NOMO-1 (cell line): ENCODE measurements around the gene ANTXR2.
"Not testable (repeated sequence)": the region's sequence is repeated elsewhere in the genome, so short reads cannot be mapped to it uniquely, and the experiment has no call there.

Experiments used
- DNase-seq, 2 experiments: peaks; one replicate each; lab custom pipeline; 2025; ENCODE audit not compliant: unreplicated experiment in 2 of 2; lab: John Stamatoyannopoulos, UW

The ANTXR2 gene

DNA sequence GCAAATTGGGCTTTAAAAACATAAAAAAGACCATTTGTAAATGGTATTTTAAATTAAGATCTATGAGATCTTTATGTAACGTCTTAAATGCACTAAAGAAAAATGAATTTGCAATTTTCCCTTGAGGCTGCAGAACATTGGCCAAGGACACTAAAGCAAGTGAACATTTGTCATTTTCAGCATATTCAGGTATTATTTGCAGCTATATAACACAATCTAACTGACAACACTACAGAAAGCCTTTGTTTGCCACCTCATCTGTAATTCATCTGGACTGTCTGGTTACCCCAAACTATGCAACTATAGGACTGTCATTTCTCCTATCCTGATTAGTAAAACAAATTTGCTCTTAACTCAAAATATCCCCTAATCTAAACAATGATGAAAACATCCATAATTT, 74.8 kb downstream of the ANTXR2 start:
- DNase-seq: no peak

DNA sequence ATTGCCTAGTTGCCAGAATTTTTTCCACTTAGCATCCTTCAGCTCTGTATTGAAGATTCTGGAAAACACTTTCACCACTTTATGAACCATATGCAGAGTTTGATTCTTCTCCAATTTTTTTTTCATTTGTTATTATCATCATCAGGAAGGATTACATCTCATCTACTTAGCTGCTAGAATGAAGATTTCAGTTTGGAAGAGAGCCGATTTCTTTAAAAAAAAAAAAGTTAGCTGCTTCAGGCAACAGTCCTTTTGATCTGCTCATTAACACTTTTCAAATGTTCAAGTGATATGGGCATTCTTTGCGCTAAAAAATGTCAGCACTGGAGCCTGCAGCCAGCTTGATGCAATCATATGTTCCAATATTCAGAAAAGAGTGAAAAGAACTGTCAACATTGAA, 76.2 kb downstream of the ANTXR2 start:
- DNase-seq: no peak

DNA sequence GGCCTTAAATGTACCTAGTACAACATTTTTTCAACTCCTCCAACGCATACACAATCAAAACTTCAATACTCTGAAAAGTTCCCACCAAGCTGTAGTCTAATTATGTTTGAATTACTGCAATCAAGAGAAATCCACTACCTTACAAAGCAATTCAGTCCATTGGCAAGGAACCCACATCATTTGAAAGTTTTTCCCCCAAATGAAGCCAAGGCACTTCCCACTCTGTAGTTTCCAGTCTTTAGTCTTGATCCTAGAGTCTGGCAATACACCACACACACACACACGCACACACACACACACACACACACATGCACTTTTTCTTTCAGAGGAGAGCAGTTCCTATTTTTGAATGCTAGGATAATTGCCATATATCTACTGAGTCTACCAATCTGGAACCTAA, 79.6 kb downstream of the ANTXR2 start:
- no peak for DNase-seq

DNA sequence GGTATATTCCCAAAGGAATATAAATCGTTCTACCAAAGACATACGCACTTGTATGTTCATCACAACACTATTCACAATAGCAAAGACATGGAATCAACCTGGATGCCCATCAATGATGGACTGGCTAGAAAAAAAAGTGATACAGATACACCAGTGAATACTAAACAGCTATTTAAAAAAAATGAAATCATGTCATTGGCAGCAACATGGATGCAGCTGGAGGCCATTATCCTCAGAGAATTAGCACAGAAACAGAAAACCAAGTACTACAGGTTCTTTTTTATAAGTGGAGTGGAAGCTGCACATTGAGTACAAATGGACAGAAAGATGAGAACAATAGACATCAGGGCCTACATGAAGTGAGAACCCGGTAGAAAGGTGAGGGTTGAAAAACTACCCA, 81.4 kb downstream of the ANTXR2 start:
- DNase-seq: no peak

DNA sequence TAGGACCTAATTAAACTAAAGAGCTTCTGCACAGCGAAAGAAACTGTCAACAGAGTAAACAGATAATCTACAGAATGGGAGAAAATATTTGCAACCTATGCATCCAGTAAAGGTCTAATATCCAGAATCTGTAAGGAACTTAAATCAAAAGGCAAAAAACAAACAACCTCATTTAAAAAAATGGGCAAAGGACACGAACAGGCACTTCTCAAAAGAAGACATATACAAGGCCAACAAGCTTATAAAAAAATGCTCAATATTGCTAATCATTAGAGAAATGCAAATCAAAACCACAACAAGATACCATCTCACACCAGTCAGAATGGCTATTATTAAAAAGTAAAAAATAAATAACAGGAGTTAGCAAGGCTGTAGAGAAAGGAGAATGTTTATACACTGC, 81.9 kb downstream of the ANTXR2 start:
- not testable (repeated sequence) for DNase-seq

DNA sequence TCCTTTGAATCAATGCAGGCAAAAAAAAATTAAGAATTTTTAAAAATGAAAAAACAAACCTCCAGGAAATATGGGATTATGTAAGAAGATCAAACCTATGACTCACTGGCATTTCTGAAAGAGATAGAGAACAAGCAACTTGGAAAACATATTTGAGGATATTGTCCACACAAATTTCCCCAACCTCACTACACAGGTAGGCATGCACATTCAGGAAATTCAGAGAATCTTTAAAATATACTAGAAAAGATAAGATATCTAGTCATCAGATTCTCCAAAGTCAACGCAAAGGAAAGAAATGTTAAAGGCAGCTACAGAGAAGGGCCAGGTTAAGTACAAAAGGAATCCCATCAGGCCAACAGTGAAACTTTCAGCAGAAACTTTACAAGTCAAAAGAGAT, 85.6 kb downstream of the ANTXR2 start:
- no peak for DNase-seq

DNA sequence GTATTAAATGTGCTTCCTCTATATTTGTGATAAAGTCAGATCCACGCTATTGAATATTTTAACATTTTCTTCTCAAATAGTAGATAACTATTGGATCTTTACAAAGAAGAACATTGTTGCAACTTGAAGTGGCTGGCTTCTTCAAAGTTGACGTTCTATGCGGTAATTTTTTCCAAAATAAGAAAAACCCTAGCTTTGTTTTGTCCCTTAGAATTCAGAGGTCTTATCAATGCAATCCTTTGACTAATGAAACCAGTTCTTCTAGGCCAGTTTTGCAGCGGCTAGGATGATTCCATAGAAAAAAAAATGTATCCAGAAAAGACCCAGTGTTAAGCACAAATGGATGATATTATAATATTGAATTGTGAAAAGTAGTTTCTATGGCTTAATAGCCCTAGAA, 89.6 kb downstream of the ANTXR2 start:
- DNase-seq: no peak

DNA sequence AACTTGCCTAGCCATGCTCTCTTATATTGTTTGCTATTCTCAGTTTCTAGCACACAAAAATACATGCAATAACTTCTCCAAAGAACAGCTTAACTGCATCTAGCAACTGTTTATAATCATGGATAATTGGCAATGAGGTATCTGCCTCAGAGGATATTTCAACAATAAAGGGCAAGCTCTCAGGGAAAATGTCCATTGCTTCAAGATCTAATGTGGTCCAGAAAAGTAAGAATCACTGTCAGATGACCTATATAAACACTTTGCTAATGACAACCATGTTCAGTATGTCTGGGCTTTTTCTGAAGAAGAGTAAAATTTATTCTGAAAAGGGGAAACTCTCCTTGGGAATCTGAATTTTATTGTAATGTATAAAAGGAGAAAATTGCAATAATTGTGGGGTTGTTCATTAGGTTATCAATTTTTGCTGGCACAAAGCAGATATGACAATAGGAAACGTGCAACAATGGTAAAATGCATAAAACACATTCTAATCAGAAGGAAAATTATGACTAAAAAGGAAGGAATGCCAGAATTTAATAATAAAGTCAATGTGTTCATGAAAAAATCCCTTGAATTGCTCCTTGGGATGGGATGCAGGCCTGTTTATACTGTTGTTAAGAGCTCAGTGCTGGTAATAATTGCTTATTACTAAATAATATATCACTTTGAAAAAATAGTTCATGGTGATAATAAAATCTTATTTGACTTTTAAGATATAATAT, 90.3 kb downstream of the ANTXR2 start:
- no peak for DNase-seq

DNA sequence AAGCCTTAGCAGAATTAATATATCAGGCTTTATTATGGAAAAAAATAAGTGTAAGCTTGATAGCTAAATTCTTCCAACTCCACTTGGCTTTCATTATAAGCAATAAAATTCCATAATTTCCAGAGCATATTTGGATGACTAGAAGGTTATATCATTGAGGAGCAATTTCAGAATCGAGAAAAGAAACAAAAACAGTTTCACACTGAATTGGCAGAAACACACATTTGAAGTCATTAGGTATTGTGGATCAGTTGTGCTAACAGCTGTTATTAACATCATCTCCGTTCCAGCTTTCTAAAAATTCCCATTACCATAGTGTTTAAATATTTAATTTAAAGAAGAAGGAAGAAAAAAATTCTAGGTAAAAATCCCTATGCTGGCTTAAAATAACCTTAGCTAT, 92.6 kb downstream of the ANTXR2 start:
- no peak for DNase-seq

DNA sequence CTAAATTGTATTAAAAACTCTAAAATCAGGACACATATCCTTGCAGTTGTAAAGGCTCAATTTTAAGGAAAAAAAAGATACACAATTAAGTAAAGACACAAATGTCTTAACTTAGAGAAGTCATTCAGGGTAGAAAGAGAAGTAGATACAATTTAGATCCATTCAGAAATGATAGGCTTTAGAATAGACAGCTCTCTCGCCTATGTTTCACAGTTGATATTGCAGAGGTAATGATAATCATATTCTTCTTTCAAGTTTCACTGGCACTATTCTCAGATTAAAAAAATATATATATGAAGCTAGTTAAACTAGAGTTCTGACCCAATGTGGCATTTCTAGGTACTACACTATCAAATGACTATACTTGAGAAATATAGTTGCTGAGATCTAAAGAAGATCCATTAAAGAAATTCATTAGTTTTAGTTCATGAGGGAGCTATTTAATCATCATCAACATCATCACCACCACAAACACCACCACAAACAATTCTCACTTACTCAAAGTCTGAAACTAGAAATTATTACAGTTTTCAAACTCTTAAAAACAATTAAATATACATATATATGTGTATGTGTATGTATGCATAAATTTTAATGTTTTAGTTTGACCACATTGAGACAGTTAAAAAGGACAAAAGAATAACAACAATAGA, 93.1 kb downstream of the ANTXR2 start:
- no peak for DNase-seq

DNA sequence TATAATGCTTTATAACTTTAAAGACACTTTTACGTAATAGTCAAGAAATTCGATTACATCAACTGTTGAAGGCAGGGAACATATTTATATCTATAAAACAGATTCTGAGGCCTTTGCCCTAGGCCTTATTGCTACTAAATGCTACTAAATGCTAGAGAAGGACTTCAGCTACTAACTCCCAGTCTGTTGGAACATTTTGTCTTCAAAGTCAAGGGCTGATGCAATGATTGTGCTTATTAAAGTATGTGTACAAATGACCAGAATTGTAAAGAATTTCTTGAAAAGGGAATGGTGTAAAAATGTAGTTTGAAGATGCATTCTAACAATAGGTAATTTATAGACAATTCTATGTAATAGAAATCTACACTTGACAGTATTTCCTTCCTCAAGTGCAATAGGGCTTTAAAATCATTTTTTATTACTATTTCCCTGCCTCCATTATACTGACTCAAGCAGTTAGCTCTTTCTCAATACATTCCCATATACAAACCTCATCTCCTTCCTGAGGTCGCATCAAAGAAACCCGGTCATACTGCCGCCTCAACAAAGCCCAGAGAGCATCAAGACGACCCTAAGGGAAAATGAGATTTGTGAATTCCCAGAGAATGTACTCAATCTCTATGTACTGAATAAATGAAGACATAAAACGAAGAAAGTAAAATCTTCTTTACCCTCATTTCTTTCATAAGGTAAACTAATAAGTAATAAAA, 95.7 kb downstream of the ANTXR2 start:
- no peak for DNase-seq

DNA sequence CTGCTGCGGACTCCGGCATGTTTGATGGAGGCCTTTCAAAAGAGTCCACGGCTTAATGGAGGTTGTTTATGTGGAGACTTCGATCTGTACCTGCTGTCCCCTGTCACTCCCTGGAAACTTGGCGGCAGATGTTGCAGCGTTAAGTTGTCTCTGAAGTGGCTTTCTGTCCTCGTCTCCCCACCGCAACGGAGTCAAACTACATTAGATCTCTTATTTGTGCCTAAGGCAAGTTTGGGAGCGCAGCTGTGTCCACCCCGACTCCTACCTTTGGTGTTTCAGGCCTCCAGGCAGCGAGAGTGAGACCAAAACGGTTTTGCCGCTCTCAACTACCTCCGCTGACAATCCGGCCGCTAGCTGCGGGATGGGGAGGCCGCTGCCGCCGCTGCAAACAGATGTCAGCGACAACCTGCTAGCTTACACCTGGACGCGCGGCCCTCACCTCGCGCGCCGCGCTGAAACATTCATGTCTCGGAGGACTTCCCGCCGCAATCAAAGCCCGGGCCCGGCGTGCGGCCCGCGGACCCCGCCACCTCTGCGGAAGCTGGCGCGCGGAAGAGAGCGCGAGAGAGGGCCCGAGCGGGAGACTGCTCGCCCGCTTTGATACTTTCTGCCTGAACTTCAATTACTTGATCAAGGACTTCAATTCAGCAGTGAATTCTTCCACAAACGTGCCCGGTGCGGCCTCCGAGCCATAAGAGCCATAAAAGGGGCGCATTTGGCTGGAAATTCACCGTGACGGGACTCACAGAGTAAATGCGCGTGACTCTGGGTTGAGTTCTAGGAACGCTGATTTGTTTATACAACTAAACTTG, 108.4 kb downstream of the ANTXR2 start:
- DNase-seq: no peak

DNA sequence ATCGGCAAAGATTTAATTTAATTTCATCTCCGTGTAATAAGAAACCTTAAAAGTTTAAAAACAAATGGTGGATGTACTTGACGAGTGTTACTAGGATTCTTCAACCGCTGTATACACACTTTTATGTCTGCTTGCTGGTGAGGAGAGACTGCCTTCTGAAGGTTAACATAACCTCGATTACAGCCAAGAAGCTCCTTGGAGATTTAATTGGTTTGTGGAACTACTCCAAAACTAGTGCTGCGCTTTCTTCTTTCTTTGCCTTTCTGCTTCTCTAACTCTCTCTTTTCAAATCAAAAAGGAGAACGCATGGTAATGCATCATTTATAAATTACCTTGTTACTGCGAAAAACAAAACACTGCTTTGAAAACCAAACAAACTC, 109.0 kb downstream of the ANTXR2 start:
- no peak for DNase-seq

DNA sequence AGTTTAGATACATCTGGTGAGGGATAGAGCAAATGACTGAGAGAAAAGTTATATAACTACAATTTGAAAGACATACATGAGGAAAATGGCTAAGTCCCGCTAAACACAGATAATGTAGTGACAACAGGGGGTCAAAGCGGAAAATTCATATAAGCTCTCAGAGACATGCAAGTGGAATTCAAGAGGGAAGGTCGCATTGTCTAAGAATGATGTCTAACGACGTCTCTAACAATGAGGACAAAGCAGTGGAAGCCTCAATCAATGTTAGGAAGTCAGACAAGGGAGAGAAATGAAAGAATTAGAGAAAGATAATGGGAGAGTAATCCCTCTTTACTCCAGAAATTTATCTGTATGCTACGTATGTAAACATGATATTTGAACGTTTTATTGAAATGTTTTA, 113.4 kb downstream of the ANTXR2 start:
- DNase-seq: no peak

DNA sequence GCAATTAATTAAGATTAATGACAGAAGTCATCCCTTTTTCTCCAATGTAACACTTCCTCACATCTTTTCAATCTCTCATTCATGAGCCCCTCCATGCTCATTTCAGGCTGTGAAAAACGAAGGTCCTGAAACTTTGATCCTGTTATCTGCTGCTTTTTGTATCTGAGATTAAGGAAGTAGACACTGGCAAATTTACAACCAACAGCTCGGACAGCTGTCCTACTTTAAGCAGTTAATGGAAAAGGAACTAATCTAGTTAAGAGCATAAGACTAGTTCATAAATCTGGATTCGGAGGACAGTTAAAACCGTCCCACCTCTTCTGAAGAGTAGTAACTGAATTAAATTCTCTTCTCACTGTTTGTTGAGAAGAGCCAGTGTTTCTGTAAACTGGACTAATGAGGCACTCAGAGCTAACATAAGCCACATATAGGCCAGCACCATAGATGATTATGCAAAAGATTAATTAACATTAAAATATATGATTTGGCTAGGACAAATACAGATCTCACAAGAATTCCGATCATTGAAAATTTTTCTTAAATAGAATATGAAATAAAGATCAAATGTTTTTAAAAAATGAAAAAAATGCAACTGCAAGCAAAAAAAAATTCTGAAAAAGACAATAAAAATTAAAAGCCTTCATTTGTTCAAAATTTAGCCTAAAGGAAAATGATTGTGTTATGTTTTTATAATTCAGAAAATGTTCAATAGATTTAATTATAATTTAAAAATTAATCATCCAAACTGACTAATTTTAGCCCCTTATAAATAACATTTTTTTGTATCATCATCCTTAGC, 114.4 kb downstream of the ANTXR2 start:
- peak; percentile 16 to 47 for DNase-seq

DNA sequence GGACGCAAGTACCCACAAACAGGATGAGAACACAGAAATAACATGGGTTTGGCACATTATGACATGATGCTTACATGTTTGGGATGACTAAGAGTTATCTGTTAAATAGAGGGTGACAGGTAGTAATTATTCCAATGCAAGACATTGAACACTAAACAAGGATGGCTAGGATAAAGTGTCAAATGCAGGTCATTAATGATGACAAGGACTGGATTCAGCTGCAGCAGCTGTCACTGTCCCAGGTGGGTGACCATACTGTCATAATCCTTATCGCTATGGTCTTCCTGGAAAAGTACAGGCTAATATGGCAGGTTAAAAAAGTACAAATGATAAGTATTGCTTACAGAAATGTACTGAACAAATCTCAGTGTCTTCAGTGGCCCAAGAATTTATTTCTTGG, 123.9 kb downstream of the ANTXR2 start:
- DNase-seq: no peak

DNA sequence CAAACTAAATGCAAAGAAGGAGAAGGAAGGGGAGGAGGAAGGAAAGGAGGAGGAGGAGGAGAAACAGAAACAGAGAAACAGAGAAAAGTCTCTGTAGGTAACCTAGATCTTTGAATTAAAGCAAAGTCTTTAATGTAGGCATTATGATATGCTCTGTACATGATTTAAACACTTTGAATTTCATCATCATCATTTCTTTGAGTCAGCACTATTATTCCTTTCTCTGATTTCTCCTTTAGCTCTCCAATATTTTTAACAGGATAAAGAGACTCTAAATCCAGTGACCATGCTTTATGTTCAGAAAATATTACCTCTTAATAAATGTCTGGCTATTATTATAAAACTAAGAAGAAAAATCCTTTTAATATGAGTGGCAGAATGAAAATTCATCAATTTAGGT, 124.3 kb downstream of the ANTXR2 start:
- DNase-seq: no peak

DNA sequence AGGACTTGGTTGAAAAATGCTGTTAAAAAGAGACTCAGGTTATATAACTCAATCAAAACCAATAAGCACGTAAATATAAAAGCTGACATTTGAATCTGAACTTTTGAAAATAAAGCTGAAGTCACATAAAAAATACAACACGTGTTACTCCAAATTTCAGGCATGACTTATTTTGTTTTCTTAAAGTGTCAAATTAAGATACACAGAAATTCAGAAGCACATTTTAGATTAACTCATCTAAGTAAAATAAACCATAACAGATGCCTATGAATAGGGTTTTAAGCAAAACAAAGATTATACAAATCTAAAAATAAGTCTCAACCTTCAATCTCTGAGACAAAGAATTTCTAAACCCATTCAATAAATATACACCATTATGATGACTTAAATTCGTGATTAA, 124.8 kb downstream of the ANTXR2 start:
- DNase-seq: no peak

DNA sequence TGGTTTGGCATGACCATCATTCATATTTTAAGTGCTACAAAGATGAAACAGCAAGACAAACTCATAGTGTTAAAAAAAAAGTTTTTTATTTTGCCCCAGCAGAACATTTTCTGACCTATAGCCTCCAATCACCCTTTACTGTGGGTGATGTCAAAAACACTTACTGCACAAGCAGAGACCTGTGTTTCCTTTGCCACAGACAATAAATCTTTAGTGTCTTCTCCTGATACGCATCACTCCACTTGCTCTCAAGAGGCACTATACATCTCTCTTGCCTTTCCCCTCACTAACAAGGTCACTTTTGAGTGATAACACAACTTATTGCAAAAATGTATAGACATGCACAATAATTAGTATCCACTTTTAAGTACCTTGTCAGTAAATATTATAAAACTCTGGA, 125.6 kb downstream of the ANTXR2 start:
- no peak for DNase-seq

DNA sequence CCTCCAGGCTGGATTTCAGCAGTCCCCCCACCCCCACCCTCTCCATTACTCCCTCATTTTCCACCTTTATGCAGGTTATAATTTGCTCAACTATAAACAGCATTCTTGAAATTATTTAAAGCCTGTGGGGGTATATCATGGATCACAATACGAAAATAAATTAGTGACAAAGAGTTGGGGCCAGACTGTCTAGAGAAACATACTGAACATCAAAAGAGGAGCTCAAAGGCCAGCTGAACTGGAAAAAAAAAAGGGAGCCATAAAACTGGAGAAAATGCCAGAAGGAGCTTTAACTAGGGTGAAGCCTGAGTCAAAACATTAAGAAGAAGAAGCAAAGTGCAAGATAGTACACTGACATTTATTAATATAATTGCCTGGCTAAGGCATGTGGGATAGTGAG, 137.8 kb downstream of the ANTXR2 start:
- no peak for DNase-seq

DNA sequence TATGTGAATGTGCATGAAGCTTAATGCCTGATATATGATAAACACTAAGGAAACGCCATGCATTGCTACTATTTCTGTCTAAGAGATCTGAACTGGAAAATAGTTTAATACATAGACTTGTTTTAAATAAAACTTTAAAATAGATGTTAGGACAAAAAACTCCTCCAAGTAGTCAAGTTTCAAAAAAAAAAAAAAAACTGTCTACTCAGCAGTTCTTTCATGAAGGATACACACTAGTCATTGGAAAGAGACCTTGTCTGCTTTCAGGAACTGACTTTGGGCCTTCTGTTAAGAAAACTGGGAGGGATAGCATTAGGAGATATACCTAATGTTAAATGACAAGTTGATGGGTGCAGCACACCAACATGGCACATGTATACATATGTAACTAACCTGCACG, 138.4 kb downstream of the ANTXR2 start:
- DNase-seq: no peak
